HG03280 (cell line): ENCODE measurements around the gene TSKU.

Experiments
- ATAC-seq: cut with Tn5 transposase; IDR thresholded peaks from one replicate; pipeline ENCODE4 v1.9.1; 2021; ENCODE audit warnings: mild to moderate bottlenecking, moderate library complexity; ENCODE audit not compliant: unreplicated experiment

TSKU gene

DNA sequence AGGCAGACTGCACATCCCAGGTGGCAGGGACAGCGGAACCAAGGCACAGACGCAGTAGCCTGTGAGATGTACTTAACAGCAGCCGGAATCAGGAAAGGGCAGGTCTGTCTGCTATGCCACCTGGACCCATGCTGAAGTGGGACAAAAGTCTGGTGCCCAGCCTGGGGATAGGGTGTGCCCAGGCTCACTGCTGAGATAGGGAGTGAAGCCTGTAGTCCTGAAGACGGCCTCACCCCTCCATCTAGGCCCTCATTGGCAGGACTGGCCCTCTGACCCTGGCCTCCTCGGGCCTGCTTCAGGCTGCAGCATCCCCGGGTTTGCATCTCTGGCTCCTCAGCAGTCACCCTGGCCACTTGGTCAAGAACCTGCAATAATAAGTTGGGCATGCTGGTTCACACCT is 32.4 kb upstream of the TSKU start:
- no peak for ATAC-seq

DNA sequence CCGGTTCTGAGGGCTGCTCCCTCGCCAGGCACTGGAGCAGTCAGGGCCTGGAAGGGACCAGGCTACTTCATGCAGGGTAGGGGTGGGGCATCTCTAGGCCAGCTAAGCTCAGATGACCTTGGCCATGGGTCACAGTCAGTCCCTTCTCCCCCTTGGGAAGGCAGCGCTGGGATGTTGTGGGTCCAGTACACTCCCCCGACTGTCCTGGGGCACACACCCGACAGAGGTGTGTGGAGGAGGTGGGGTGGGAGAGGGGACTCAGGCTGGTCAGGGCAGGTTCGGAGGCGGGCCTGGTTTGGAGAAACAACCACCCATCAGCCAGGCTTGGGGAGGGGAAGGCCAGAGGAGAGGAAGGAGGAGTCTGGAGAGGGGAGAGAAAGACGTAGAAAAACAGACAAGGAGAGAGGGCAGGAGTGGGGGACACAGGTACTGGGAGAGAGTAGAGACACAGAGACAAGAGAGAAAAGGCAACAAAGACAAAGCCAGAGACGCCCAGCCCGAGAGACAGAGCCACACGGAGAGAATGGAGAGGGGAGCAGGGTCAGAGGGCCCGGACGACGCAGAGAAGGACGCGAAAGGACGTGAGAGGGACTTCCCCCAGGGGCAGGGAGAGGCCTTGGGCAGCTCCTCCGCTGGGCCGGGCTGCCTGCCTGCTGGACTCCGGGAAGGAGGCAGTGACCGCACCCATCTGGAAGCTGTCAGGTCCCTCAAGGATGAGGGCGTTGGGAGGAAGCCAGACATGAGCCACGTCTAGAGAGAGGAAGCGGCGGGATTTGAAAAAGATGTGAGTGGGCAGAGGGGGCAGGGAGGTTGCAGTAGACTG is 30.6 kb upstream of the TSKU start:
- no peak for ATAC-seq

DNA sequence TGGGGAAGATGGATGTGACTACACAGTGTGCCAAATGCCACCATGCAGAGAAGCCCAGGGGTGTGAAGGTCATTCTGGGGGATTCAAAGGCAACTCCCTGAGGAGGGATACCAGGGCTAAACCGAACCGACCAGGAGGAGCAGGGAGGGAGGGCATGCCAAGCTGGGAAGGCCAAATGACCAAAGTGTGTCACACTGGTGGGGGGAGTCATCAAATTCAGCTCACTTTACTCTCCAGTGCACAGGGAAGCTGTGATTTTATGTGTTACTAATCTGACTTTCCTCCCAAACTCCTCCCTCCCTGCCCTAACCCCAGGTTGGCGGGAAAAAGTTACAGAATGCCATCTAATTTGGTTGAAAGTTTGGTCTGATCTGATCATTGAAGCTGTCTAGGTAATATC is 29.7 kb upstream of the TSKU start:
- no peak for ATAC-seq

DNA sequence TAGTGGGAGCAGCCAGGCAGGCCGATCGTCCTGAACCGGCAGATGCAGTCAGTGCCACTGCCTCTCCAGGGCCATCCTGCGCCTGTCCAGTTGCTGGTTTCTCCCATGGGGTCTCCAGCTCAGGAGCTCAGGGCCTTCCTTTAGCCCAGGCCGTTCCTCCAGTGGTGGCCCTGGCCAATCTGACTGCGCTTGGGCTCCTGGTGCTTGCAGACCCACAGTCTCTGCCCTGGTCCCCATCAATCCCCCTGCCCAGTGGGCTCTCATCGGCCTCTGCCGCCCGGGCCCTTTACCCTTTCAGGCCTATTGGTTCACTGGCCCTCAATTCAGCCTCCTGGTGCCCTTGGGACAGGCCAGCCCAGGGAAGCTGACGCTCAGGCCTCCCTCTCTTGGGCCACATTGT is 29.2 kb upstream of the TSKU start:
- no peak for ATAC-seq

DNA sequence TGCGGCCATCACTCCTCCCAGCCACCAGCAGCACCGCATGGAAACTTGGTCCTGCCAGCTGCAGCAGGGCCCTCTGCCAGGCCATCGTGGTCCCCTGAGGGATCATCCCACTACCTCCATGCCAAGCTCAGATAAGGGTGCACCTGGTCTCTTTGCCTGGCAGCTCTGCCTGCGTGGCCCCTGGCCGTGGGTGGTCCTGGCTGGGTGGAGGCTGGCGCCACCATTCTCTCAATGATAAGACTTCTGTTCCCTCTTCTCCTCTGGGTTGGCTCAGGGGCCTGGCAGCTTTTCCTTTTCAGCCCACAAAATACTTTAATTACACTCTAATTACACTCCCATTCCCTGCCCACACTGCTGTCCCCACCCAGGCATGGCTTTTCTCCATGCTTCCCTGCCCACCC is 26.8 kb upstream of the TSKU start:
- ATAC-seq = no peak

DNA sequence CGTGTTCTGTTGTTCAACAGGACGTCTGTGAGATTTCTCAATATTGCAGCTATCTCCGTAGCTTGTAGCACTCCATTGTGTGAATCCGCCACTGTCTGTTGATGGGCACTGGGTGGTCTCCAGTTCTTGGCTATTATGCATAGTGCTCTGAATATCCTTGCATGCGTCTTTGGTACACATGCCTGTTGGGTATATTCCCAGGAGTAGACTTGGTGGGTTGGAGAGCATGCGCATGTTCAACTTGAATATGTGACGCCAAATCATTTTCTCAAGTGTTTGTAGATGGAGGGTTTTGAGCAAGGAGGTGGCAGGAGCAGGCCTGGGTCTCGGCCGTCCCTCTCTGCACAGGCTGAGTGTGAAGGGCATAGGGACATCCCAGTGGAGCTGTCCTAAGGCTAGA is 24.8 kb upstream of the TSKU start:
- ATAC-seq = no peak

DNA sequence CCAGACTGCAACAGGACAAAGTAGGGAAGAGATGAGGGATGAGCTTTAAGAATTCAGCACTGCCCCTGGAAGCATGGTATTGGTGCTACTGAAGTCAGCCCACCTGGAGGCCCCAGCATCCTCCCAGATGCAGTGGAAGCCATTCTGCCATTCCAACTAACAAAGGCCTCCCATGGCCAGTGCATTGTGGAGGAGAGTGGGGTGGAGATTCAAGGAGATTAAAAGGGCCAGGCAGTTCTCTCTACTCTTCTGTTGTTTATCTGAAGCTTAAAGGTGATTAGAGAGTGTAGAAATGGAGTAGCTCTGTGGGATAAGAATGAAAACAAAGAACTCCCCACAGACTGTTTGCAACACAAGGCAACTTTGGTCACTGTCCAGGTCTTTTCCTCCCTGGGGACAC is 24.1 kb upstream of the TSKU start:
- no peak for ATAC-seq

DNA sequence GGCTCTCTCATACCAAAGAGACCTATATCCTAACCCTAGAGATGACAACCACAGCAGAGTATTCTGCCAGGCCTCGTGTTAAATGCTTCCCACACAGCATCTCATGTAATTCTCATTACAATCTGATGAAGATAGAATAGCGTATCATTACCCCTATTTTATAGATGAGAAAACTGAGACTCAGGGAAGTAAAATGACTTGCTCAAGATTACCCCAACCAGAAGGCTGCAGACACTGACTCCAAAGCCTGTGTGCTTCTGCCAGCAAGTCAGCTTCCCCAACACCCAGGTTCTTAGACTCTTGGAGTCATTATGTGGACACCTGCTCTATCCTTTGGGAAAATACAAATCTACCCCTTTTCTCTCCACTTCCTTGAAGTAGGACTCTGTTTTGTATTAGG is 23.6 kb upstream of the TSKU start:
- ATAC-seq = no peak

DNA sequence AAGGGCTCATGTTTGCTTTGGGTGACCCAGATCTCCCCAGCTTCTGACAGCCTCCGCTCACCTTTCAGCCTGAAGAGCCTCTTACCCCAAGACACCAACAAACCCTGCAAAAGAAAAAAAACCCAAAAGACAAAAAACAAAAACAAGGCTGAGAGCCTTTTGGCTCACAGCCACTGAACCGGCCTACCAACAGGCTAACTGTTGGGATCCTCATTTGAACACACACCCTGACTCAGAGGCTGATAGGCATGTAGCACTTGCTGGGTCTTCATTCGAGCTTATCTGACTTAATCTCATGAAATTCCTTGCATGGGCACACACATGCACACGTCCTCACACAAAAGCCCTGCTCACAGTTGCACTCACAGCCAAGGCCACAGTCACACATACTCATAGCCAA is 22.9 kb upstream of the TSKU start:
- ATAC-seq = no peak

DNA sequence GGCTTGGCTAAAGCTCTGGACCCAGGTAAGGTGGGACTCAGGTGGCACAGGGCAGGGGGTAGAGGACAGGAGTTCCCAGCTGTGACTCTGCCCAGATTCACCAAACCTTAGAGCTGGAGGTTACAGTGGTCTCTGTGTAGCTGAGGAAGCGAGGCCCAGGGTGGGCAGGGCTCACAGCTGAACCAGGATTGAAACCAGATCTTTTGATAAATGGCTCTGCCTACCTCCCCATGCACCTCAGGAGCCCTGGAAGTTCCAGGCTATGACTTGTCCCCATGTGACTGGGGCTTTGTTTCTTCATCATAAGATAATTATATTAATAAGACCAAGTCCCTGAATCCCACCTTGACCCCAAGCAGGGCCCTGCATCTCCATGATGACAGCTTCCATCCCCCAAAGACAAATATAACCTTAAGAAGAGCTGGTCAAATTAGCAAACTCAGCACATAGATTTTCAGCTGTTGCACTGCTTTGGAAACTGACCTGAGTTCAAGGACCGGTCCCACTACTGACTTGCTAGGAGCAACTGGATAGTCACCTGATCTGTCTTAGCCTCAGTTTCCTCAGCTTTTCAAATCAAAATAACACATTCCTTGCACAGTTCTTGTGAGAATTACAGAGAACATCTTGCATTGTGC is 21.3 kb upstream of the TSKU start:
- ATAC-seq = no peak

DNA sequence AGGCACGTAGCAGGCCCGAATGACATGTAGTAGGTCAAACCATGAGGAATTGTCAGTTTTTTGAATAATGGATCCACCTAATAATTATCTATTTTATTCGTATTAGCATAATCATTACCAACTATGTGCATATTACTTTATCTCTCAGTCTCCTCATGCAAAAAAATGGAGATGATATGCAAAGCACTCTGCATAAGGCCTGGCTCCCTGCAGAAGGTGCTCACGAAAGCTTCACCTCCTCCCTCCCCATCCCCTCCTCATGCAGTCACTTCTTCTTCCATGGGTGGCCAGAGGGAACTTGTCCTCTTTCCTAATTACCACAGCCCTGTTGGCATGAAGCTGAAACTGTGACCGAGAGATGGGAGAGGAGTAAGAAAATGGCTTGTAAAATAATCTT is 20.8 kb upstream of the TSKU start:
- ATAC-seq = no peak

DNA sequence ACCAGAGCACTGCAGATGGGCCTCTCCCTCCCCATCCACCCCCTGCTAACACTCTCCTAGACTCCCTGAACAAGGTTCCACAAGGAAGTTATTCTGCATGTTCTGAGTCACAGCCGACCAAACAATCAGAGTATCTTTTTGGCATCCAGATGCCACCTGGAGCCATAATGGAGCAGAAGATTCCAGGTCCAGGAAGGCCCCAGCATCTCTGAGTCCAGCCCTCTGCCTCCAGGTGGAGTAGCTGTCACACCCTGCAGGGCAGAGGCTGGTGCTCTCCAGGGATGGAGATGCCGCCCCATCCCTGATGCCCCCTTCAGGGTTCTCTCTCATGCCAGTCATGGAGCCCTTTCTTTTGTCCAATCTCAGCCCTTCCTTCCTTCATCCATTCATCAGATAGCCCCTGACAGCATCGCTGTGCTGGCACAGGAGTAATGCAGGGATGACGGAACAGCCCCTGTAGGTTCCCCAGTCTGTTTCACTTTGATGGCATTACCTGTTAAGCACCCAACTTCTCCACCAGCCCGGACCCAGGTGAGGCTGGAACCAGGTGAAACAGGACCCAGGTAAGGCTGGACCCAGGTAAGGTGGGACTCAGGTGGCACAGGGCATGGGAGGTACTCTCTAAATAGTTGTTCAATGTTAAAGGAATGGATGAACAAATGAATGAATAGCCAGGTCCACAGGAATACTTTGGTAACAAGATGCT is 20.1 kb upstream of the TSKU start:
- ATAC-seq = no peak

DNA sequence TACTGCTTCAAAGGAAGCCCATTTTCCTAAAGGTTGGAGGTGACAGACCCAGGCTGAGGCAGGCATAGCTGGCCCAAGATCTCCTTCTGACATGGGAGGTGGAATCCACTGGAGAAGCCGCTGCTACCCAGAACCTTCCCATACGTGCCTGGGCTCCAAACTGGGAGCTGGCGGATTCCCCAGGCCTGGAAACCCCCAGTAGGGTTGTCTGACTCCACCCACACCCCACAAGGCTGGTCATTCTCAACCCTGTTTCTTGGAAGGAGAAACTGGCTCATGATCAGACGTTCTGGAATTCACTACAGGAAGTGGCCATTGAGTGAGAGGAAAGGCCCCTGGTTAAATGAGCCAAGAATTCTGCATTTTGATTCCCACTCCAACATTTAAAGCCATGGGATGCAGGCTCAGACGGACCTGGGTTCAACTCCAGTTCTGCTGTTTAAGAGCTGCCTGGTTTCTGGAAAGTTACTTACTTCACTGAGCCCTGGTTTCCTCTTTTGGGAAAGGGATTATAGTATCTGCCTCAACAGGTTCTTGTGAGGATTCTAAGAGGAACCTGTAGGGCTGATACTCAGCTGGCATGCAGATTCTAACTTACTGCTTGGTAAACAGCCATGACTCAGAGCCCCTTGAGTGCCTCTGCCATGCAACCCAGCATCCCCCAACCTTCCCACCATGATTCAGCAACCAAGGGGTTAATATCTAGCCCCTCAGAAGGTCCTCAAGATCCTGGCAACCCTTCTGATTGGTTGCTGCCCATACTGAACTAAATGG is 19.4 kb upstream of the TSKU start:
- no peak for ATAC-seq

DNA sequence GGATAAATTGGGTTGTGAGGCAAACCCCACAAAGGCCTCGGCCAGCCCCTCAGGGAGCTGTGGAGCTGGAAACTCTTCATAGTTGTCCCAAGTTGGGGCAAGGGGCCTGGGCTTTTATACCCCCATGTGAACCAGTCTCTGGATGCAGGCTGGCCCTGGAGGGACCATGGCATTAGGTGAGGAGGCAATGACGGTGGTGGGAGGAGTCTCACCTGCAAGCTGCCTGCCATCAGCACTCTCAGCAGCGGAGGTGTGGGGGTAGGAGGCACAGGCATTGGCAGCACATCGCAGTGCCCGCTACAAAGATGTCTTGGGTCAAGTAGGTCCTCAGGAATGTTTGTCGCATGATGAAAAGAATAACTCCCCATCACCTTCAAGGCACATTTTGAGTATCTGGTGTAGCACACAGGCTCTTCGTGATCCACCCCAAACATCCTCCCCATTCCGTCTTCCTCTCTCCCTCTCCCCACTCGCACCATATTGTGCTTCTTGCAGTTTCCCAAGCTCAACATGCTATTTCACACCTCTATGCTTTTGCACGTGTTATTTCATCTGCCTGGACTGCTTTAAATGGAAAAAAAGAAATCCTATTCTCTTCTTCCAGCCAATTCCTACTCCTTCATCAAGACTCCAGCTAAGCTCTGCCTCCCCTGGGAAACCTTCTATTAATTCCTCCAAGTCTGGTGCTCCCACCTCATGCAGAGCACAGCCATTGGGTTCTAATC is 18.1 kb upstream of the TSKU start:
- no peak for ATAC-seq

DNA sequence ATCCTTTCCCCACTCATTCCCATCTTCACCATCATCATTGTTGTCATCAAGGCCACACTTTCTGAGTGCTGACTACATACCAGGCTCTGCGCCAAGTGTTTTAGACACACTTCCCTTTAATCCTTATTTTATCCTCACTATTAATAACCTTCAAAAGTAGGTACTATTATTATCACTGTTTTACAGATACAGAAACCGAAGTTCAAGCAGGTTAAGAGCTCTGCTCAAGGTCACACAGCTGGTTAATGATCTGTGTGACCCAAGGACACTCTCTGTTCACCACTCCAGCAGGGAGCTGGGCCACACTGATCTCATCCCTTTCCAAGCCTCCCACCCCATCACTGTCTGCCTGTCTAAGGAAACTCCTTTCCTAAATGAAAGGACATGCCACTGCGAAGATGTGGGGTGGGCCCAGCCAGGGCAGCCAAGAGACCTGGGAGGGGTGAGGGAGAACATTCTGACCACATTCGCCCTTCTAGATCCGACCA is 17.2 kb upstream of the TSKU start:
- ATAC-seq = no peak

DNA sequence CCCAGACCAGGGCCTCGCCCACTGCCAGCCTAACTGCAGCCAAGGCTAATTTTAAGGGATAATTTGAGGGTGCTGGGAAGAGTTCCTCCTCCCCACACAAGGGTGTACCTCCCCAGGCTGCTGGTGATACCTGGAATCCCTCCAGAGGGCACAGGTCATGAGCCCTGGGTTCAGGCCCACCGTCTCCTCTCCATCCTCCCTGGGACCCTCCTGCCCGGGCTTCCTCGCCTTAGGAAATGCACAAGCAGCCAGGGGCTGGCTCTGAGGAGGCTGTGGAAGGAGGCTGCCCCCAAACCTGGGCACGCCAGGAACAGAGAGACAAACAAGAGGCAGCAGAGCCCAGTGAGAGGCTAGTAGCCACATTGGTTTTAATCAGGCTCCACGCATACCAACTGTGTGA is 16.6 kb upstream of the TSKU start:
- no peak for ATAC-seq

DNA sequence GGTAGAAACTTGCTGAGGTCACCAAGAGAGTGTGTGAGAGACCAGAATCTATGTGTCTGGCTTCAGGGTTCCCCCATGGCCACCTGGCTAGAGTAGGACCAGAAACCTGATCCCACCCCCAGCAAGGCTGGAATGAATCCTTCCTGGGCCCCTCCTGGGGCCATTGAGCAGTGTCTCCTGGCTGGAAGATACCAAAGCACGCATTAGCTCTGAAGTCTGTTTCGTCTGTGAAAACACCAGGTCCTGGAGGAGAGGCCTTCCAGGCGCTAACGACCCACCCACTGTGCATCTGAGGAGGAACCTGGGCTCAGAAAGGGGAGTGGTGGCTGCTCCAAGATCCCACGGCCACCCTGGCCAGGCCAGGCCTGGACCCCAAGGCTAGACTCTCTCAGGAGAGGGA is 15.5 kb upstream of the TSKU start:
- no peak for ATAC-seq

DNA sequence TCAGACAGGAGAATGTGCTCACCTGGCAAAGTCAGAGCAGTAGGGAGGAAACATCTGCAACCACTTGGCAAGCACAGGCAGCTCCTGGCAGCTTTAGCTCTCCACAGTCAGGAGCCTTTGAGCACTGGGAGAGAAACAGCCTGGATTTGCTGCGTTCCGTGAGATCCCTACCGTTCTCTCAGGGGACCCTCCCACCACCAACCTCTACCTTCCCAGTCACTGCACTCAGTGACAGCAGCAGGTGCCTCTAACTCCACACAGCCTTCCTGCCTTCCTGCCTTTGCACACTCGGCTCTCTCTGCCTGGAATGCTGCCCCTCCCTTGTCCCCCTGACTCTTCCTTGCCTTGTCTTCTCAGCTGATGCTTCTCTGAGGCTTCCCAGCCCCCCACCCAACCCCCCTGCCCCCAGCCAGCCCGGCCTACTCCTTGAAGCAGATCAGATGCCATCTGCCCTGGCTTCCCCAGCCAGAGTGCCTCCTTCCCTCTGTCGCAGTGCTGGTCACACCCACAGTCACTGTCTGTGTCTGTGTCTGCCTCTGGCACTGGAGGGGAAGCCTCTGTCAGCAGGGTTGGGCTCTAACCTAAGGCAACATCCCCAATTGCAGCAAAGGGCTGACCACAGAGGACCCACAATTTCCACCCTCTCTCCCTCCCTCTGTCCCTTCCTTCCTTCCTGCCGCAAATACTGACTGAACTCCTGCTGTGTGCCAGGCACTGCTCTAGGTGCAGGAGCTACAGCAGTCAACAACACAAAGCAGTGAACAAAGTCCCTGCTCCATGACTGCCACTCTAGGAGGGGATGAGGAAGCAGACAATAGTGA is 14.9 kb upstream of the TSKU start:
- ATAC-seq = no peak

DNA sequence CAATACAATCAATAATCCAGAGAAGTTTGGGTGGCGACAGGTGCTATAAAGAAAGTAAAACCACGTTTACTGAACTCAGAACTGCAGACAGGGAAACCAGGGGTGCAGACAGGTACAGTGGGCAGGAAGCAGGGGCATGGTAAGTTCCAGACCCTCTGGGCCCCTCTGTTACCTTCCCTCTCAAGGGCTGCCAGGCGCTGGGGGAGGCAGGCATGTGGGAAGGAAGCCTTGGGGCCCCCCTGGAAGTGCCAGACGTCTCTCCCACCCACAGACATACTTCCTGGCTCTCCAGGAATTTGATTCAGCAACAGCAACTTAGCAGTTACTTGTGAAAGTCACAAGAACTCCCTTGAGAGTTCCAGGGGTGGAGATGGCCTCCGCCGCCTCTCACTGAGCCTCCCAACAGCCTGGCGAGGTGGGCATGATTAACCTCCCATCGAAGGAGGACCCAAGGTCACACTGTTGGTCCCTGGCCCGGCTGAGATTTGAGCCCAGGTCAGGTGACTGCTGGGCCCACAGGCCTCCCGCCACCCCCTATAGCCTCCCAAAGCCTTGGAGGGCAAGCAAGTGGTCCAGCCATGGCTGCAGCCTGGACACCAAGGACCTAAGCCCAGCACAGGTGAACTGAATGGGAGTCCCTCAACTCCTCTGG is 14.1 kb upstream of the TSKU start:
- ATAC-seq = no peak
